ENCODE results near the gene KHDC1L. TPM values are rescaled to one million over a fixed set of nuclear protein-coding genes. Genes with fewer than 3 reads are reported as not detected.
A peak's percentile ranks its signal among the peaks of the same experiment; 100 is the strongest.
"Not testable (repeated sequence)": the region's sequence is repeated elsewhere in the genome, so short reads cannot be mapped to it uniquely, and the experiment has no call there.

The KHDC1L gene
- polyA plus RNA-seq (2012; ENCODE audit: missing spikeins): 0.85 TPM

- TF ChIP-seq POLR2A (IDR thresholded peaks at IDR 0.05; ENCODE audit: low read depth, low read length) (no peak), TAF1 (IDR thresholded peaks at IDR 0.05; ENCODE audit: borderline replicate concordance, low read depth, low read length) (no peak), POLR2AphosphoS5 (IDR thresholded peaks at IDR 0.05; ENCODE audit: low read depth, low read length) (no peak)
- DNase-seq (ENCODE audit: insufficient read length) (no peak), FAIRE-seq (no peak)
Measured at GRCh38 chr6:73225396-73225795, at the start of gene KHDC1L. Gene KHDC1L, minus strand, starts transcription at chr6:73225496. Its CDS starts 88 bp downstream, at chr6:73225408.

DNA sequence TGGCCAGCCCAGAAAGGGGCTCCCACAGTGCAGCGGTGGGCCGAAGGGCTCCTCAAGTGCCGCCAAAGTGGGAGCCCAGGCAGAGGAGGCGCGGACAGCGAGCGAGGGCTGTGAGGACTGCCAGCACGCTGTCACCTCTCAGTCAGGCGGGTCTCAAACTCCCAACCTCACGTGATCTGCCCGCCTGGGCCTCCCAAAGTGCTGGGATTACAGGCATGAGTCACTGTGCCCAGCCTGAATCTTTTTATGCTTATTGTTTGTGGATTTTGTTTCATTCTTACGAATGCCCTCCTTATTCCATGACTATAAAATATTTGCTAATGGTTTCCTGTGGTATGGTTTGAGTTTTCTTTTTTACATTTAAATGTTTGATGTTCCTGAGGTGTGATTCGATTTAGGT lies 44.0 kb upstream of the KHDC1L start:
- DNase-seq (ENCODE audit: insufficient read length); FAIRE-seq: not testable (repeated sequence)

- not testable (repeated sequence) for DNase-seq (ENCODE audit: insufficient read length); FAIRE-seq
Measured at GRCh38 chr6:73268896-73269295, 43.6 kb upstream of the KHDC1L start.

DNA sequence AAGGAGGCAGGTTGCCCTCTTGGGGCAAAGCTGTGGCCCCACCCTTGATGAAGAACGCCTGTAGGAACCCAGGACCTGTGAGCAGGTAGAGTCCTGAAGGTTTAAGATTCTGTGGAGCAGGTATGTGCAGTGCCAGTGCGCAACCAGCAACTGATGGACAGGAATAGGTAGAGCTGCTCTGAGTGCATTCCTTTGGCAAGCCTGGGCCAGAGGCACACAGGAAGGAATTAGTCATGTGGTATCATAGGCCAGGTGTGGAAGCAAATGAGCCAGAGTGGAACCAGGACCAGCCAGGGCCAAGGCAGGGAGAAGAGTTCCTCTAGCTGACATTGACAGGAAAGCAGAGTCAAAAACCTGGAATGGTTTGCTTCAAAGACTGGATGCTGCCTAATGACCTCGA lies 39.1 kb upstream of the KHDC1L start:
- TF ChIP-seq POLR2AphosphoS5 (IDR thresholded peaks at IDR 0.05; ENCODE audit: low read depth, low read length): no peak
- no peak for TF ChIP-seq TAF1 (IDR thresholded peaks at IDR 0.05; ENCODE audit: borderline replicate concordance, low read depth, low read length)
- no peak for DNase-seq (ENCODE audit: insufficient read length)
- no peak for FAIRE-seq

DNA sequence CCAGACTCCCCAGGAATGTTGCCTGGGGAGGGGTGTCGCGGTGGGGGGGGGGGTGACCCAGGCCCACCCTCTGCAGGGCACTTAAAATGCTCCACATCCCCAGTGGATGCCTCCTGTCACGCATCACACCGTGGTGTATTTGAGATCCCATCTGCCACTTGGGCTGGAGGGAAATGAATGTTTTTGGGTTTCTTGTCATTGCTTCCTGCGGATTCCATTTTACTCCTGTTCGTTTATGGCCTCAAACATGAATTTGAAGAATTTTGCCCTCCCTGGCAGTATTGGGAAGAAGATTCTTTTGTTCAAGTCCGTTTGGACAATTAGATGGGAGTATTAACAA lies 38.2 kb upstream of the KHDC1L start:
- TF ChIP-seq POLR2A (IDR thresholded peaks at IDR 0.05; ENCODE audit: low read depth, low read length) (no peak), POLR2AphosphoS5 (IDR thresholded peaks at IDR 0.05; ENCODE audit: low read depth, low read length) (no peak), TAF1 (IDR thresholded peaks at IDR 0.05; ENCODE audit: borderline replicate concordance, low read depth, low read length) (no peak)
- FAIRE-seq (no peak), DNase-seq (ENCODE audit: insufficient read length) (no peak)

DNA sequence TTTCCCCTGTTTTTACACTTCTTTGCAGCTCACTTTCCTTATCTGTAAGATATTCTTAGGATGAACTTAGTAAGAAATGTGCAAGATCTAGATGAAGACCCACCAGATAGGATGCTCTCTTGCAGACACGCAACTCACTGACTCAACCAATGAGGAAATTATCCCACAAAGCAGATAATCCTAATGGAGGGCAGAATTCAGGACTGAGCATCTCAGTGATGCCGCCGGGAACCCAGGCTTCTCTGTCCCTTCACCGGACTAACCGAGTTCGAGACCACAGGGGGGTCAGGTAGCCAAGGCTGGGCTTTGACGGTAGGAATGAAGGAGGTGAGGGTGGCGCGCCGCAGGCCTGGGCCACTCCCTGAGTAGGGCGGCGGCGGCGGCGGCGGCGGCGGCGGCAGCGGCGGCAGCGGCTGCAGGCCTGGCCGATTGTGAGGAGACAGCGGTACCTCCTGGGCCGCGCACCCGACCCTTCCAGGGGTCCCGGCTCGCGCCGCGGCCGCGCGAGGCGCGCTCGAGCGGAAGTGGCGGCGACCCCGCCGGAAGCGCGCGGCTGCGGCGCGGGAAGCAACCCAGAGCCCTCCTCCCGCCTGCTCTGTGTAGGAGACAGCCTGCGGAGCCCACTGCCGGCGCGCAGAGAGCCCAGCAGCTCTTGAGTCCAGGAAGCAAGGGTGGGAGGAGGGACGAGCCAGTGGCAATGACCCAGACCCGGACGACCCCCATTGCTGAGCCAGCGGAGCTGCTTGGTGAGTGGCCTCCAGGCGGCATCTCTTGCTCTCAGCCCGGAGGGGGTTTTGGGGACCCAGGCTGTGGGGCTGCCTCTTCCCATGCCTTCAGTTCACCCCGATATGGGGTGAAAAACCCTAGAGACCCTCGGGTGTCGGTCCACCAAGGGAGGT lies 37.6 kb upstream of the KHDC1L start, which contains the start of gene KHDC1:
Gene KHDC1, minus strand, starts transcription at position 526 of the 899 bp plus-strand sequence. CDS start 20,679 bp downstream, outside the sequence.
- DNase-seq (ENCODE audit: insufficient read length) (peak; percentile 77), FAIRE-seq (peak; percentile 71)
- TF ChIP-seq POLR2AphosphoS5 (IDR thresholded peaks at IDR 0.05; ENCODE audit: low read depth, low read length): no peak
- peak; percentile 41; the same call in 1 of the 2 replicates for TF ChIP-seq TAF1 (IDR thresholded peaks at IDR 0.05; ENCODE audit: borderline replicate concordance, low read depth, low read length)
- TF ChIP-seq POLR2A (IDR thresholded peaks at IDR 0.05; ENCODE audit: low read depth, low read length): peak; percentile 75

GRCh38 chr6:73258721-73259120 lies 33.4 kb upstream of the KHDC1L start:
- no peak for FAIRE-seq
- no peak for DNase-seq (ENCODE audit: insufficient read length)
- TF ChIP-seq POLR2A (IDR thresholded peaks at IDR 0.05; ENCODE audit: low read depth, low read length): no peak
- no peak for TF ChIP-seq TAF1 (IDR thresholded peaks at IDR 0.05; ENCODE audit: borderline replicate concordance, low read depth, low read length)

DNA sequence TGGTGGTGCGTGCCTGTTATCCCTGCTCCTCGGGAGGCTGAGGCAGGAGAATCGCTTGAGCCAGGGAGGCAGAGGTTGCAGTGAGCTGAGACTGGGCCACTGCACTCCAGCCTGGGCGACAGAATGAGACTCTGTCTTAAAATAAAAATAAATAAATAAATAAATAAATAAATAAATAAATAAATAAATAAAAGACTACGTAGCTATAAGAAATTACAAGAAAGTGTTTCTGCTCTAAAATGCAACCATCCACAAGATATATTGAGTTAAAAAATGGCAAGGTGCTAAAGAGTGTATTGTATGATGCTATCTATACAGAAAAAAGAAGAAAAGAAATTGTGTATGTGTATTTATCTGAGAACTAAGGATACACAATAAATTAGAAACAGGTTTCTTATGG lies 29.0 kb upstream of the KHDC1L start:
- FAIRE-seq; DNase-seq (ENCODE audit: insufficient read length): not testable (repeated sequence)

DNA sequence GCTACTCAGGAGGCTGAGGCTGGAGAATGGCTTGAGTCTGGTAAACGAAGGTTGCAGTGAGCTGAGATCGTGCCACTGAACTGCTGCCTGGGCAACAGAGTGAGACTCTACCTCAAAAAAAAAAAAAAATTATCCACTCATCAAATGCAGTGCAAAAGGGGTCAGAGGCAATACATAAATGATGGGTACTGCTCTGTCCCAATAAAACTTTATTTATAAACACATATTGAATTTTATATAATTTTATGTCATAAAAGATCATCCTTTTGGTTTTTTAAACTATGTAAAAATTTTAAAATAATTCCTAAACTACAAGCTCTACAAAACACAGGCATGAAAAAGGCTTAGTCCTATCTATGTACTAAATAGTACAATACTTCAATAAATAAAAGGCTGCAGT lies 27.4 kb upstream of the KHDC1L start:
- TF ChIP-seq POLR2AphosphoS5 (IDR thresholded peaks at IDR 0.05; ENCODE audit: low read depth, low read length) (no peak), POLR2A (IDR thresholded peaks at IDR 0.05; ENCODE audit: low read depth, low read length) (no peak), TAF1 (IDR thresholded peaks at IDR 0.05; ENCODE audit: borderline replicate concordance, low read depth, low read length) (no peak)
- DNase-seq (ENCODE audit: insufficient read length) (no peak), FAIRE-seq (no peak)

GRCh38 chr6:73250016-73250415 lies 24.7 kb upstream of the KHDC1L start:
- TF ChIP-seq TAF1 (IDR thresholded peaks at IDR 0.05; ENCODE audit: borderline replicate concordance, low read depth, low read length) (no peak), POLR2AphosphoS5 (IDR thresholded peaks at IDR 0.05; ENCODE audit: low read depth, low read length) (no peak), POLR2A (IDR thresholded peaks at IDR 0.05; ENCODE audit: low read depth, low read length) (no peak)
- DNase-seq (ENCODE audit: insufficient read length) (no peak), FAIRE-seq (no peak)

- FAIRE-seq (no peak), DNase-seq (ENCODE audit: insufficient read length) (no peak)
- no peak for TF ChIP-seq POLR2A (IDR thresholded peaks at IDR 0.05; ENCODE audit: low read depth, low read length)
- no peak for TF ChIP-seq POLR2AphosphoS5 (IDR thresholded peaks at IDR 0.05; ENCODE audit: low read depth, low read length)
- no peak for TF ChIP-seq TAF1 (IDR thresholded peaks at IDR 0.05; ENCODE audit: borderline replicate concordance, low read depth, low read length)
Measured at GRCh38 chr6:73248192-73248903, 23.1 kb upstream of the KHDC1L start.

DNA sequence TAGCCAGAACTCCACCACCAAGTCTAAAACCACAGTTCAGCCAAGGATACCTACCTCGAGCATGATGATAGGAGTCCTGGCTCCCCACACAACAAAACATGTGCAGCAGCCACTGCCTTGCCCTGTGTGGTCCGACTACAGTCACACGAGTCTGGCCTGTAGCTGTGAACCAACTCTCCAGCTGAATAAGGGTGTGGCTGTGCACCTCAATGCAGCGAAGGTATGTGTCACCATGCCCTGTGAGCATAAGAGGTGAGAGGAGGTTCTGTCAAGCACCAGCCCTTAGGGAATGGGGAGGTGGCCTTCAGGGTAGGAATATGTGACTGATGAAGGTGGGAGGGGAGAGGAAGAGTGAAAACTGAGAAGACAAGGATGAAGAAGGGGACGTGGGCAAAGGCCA lies 16.7 kb upstream of the KHDC1L start:
- FAIRE-seq: no peak

More for the DNA sequence above, 16.7 kb upstream of the KHDC1L start:
- no peak for DNase-seq (ENCODE audit: insufficient read length)
- TF ChIP-seq POLR2AphosphoS5 (IDR thresholded peaks at IDR 0.05; ENCODE audit: low read depth, low read length) (no peak), TAF1 (IDR thresholded peaks at IDR 0.05; ENCODE audit: borderline replicate concordance, low read depth, low read length) (no peak), POLR2A (IDR thresholded peaks at IDR 0.05; ENCODE audit: low read depth, low read length) (no peak)

Data from GM12892 (cell line).